ENCODE measurements around the gene SEPTIN11.

The SEPTIN11 gene

DNA sequence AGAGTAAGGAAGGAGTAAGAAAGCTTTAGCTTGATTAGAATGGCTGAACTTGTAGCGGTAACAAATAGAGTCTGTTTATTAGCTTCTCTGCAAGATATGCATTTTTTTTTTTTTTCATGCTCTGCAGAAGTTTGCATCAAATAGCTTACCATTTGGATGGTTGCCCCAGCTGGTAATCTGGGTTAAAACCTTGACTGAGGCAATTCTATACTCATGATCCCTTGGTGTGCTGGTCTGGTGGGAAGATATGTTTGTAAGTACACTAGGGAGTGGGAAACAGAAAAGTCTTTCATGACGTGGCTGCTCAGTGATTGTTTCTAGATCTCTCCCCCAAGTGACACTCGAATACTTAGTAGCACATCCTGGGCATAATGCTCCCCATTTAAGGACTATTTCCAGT lies 32.1 kb downstream of the SEPTIN11 start:
- Histone ChIP-seq H3K36me3 (no peaks in the 10 kb centered on the region), H3K27me3 (no peaks in the 10 kb centered on the region), H3K4me3 (no peak overlapping the region), H3K9me3 (no peaks in the 10 kb centered on the region), H3K4me1 (peaks cover 0 to 64% (median 19%) of the 10 kb centered on the region in 4 donors), H3K27ac (no peak overlapping the region)
- TF ChIP-seq, protein P1, sequence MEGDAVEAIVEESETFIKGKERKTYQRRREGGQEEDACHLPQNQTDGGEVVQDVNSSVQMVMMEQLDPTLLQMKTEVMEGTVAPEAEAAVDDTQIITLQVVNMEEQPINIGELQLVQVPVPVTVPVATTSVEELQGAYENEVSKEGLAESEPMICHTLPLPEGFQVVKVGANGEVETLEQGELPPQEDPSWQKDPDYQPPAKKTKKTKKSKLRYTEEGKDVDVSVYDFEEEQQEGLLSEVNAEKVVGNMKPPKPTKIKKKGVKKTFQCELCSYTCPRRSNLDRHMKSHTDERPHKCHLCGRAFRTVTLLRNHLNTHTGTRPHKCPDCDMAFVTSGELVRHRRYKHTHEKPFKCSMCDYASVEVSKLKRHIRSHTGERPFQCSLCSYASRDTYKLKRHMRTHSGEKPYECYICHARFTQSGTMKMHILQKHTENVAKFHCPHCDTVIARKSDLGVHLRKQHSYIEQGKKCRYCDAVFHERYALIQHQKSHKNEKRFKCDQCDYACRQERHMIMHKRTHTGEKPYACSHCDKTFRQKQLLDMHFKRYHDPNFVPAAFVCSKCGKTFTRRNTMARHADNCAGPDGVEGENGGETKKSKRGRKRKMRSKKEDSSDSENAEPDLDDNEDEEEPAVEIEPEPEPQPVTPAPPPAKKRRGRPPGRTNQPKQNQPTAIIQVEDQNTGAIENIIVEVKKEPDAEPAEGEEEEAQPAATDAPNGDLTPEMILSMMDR (IDR thresholded peaks at IDR 0.05): no peak
- DNase-seq: no peak
- intact Hi-C loops (cut with DNase I; ENCODE audit: low total_unique reads): no loop called here

DNA sequence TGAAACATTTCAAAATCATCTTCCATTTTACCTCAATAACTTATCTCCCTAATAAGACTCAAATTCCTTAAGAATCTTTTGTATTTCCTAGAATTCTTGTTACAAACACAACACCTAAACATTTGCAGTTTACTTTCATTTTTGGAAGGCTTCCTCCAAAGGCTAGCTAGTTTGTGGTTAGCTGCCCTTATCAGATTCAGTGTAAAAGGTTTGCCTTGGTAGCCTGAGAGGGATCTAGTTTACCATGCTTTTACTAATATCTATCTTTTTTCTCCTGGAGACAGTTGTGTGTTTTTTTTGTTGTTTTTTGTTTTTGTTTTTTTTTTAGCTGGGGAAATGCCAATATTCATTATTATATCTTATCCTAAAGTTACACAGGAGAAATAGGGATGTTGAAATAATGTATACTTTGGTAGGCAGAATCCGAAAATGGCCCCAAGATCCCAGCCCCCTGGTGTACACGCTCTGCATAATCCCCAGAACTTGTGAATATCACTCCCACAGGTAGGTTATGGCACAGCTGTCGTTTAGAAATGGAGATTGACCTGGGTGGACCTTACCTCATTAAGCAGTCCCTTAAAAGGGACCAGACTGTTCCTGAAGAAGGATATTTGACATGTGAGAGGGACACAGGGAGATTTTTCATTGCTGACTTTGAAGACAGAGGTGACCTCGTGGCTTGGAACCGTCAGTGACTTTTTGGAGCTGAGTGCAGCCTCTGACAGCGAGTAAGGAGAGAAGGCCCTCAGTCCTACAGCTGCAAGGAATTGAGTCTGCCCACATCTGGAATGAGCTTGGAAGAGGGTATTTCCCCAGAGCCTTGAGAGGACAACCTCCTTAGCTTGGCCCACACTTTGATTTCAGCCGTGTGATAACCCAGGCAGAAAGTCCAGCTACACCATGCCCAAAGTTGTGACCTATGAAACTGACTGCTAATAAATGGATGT lies 33.4 kb downstream of the SEPTIN11 start:
- DNase-seq: no peak
- intact Hi-C loops (cut with DNase I; ENCODE audit: low total_unique reads): no loop called here
- TF ChIP-seq, protein P1 (IDR thresholded peaks at IDR 0.05): no peak
- no peak overlapping the region for H3K27ac ChIP-seq
- H3K36me3 ChIP-seq: no peaks in the 10 kb centered on the region
- no peaks in the 10 kb centered on the region for H3K27me3 ChIP-seq
- no peaks in the 10 kb centered on the region for H3K9me3 ChIP-seq
- H3K4me1 ChIP-seq: peaks cover 0 to 72% (median 19%) of the 10 kb centered on the region in 4 donors
- no peak overlapping the region for H3K4me3 ChIP-seq

DNA sequence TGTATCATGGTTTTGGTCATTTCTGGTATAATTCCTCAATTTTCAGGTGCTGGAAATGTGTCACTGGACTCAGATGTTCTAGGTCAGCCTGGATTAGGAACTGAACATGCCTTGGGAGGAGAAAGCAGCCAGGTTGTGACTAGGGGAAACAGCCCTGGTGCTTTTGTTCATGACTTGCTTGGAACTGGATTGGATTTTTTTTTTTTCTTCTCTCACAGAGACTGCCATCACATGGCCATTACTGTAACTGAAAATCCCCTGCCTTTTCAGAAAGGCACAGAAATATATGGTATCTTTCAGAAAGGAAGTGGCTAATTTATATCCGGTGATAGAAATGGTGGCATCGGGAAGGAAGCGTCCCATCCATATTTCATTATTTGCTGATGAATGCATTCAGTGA lies 34.6 kb downstream of the SEPTIN11 start:
- H3K4me1 ChIP-seq: peaks cover 0 to 68% (median 19%) of the 10 kb centered on the region in 4 donors

DNA sequence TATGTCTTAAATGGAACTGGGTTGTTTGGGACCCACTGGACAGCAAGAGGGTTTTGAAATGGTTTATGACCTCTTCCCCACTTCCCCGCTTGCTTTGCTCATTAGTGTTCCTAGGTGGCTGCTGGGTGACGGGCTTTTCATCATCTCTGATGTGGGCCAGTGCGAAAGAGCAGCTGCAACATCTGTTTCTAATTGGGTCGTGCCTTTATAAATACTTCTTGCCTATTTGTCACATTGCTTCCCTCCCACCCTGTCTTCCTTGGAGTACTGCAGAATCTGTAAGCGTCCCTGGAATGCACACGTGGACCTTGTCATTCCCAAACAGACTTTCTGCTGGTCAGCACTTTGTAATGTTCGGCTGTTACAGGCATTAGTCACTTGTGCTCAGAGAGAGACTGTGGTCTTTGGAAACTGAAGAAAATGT lies 35.2 kb downstream of the SEPTIN11 start:
- peak; percentile 78 to 80 for DNase-seq
- peaks cover 0 to 66% (median 19%) of the 10 kb centered on the region in 4 donors for H3K4me1 ChIP-seq
- H3K9me3 ChIP-seq: no peaks in the 10 kb centered on the region
- TF ChIP-seq, protein P1 (IDR thresholded peaks at IDR 0.05): no peak
- H3K27ac ChIP-seq: peak overlapping the region; percentile 43 to 58
- H3K36me3 ChIP-seq: no peaks in the 10 kb centered on the region
- no peaks in the 10 kb centered on the region for H3K27me3 ChIP-seq
- peak overlapping the region in 1 of 2 donors; percentile 15 for H3K4me3 ChIP-seq
- intact Hi-C loops (cut with DNase I; ENCODE audit: low total_unique reads): no loop called here

More for the DNA sequence above, 34.6 kb downstream of the SEPTIN11 start:
- Histone ChIP-seq H3K36me3 (no peaks in the 10 kb centered on the region), H3K27me3 (no peaks in the 10 kb centered on the region), H3K27ac (peak overlapping the region; percentile 43 to 58), H3K9me3 (no peaks in the 10 kb centered on the region), H3K4me3 (no peak overlapping the region)
- TF ChIP-seq, protein P1 (IDR thresholded peaks at IDR 0.05): peak; percentile 16 to 28
- DNase-seq: no peak
- intact Hi-C loops (cut with DNase I; ENCODE audit: low total_unique reads): no loop called here

DNA sequence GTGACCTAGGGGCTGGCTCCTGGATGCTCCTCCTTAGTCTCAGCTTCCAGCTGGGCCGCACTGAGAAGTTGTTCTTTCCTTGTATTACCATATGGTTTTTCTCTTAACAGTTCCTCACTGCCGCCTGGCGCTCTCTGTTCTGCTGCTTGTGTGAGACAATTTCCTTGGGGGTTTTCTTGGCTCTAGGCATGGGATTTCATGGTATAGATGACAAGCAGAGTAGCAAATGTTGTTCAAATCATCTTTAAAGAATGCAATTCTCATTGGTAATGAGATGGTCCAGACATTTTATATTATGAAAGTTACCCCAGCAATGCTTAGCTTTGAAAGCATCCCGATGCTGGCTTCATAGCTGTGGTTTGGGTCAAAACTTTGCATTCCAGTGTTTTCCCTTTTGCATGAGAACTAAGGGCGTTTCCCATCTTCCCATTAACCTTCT lies 37.6 kb downstream of the SEPTIN11 start:
- DNase-seq: peak in 1 of 2 donors; percentile 51
- Histone ChIP-seq H3K4me1 (peaks cover 0 to 53% (median 18%) of the 10 kb centered on the region in 4 donors), H3K36me3 (no peaks in the 10 kb centered on the region), H3K27me3 (no peaks in the 10 kb centered on the region), H3K9me3 (no peaks in the 10 kb centered on the region), H3K4me3 (no peak overlapping the region), H3K27ac (peak overlapping the region in 1 of 2 donors; percentile 27)
- TF ChIP-seq, protein P1 (IDR thresholded peaks at IDR 0.05): no peak
- intact Hi-C loops (cut with DNase I; ENCODE audit: low total_unique reads): no loop called here
